ENCODE results near the gene TBC1D22A.
A peak's percentile ranks its signal among the peaks of the same experiment; 100 is the strongest.

- TF ChIP-seq REST (IDR thresholded peaks at IDR 0.05; ENCODE audit: unreplicated experiment) (no peak), CTCF (conservative IDR thresholded peaks at IDR 0.05; ENCODE audit: low read depth in 2 of 2) (peak; percentile 77 to 87), EZH2phosphoT487 (IDR thresholded peaks at IDR 0.05; ENCODE audit: unreplicated experiment) (no peak), POLR2AphosphoS5 (IDR thresholded peaks at IDR 0.05; ENCODE audit: low read depth) (no peak), EZH2 (IDR thresholded peaks at IDR 0.05; ENCODE audit: low read depth, unreplicated experiment) (no peak), CREB1 (CRISPR knock-in tag; IDR thresholded peaks at IDR 0.05; ENCODE audit: low read depth) (no peak), STAT1 (IDR thresholded peaks at IDR 0.05; ENCODE audit: unreplicated experiment) (no peak), JUNB (IDR thresholded peaks at IDR 0.05; ENCODE audit: unreplicated experiment) (no peak), ZNF114 (CRISPR knock-in tag; IDR thresholded peaks at IDR 0.05) (no peak), ETS1 (IDR thresholded peaks at IDR 0.05) (no peak), NANOG (IDR thresholded peaks at IDR 0.05; ENCODE audit: borderline replicate concordance) (no peak), ZNF462 (CRISPR knock-in tag; IDR thresholded peaks at IDR 0.05) (no peak), ZNF331 (CRISPR knock-in tag; IDR thresholded peaks at IDR 0.05; ENCODE audit: low read depth) (no peak)
These were observed 36.2 kb downstream of the TBC1D22A start for GRCh38 chr22:46798366-46799350.
